Measurements from ENCODE around the gene CAMK1D.

- TF ChIP-seq, protein P1, sequence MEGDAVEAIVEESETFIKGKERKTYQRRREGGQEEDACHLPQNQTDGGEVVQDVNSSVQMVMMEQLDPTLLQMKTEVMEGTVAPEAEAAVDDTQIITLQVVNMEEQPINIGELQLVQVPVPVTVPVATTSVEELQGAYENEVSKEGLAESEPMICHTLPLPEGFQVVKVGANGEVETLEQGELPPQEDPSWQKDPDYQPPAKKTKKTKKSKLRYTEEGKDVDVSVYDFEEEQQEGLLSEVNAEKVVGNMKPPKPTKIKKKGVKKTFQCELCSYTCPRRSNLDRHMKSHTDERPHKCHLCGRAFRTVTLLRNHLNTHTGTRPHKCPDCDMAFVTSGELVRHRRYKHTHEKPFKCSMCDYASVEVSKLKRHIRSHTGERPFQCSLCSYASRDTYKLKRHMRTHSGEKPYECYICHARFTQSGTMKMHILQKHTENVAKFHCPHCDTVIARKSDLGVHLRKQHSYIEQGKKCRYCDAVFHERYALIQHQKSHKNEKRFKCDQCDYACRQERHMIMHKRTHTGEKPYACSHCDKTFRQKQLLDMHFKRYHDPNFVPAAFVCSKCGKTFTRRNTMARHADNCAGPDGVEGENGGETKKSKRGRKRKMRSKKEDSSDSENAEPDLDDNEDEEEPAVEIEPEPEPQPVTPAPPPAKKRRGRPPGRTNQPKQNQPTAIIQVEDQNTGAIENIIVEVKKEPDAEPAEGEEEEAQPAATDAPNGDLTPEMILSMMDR (conservative IDR thresholded peaks at IDR 0.05; ENCODE audit: low read depth, low read length), result no peak
- TF ChIP-seq USF2 (IDR thresholded peaks at IDR 0.05; ENCODE audit: low read depth, low read length) (no peak), POLR2A (IDR thresholded peaks at IDR 0.05; ENCODE audit: low read depth, low read length) (no peak)
Observed at GRCh38 chr10:12822126-12822892, 473.0 kb downstream of the CAMK1D start.

All from IMR-90 (cell line).